GM23248 (cell line): ENCODE measurements around the gene FALEC. TPM values are rescaled to one million over a fixed set of nuclear protein-coding genes. Genes with fewer than 3 reads are reported as not detected.

Experiments used
- DNase-seq: peaks from one replicate; pipeline ENCODE4 v3.0.0-alpha.2; 2015
- H2AFZ ChIP-seq: fragments of 200-600 bp; sonication (generic); 2 replicates; pipeline ENCODE4 v1.6.1; 2016; ENCODE audit warnings: antibody characterized with exemption
- H3F3A ChIP-seq: fragments of 200-600 bp; sonication (generic); 2 replicates; pipeline ENCODE4 v1.6.1; 2016; ENCODE audit warnings: mild to moderate bottlenecking, antibody characterized with exemption, mixed run types; ENCODE audit not compliant: insufficient read depth
- H3K27ac ChIP-seq: fragments of 200-600 bp; sonication (generic); 2 replicates; pipeline ENCODE4 v1.5.1; 2016; ENCODE audit warnings: mild to moderate bottlenecking
- H3K27me3 ChIP-seq: fragments of 200-600 bp; sonication (generic); replicated peaks from 2 replicates; pipeline ENCODE4 v1.6.1; 2016; ENCODE audit warnings: mild to moderate bottlenecking; ENCODE audit not compliant: insufficient read depth
- H3K36me3 ChIP-seq: fragments of 200-600 bp; sonication (generic); 2 replicates; pipeline ENCODE4 v1.6.1; 2016; ENCODE audit warnings: low read depth, mild to moderate bottlenecking
- H3K4me1 ChIP-seq: fragments of 200-600 bp; sonication (generic); 2 replicates; pipeline ENCODE4 v1.6.1; 2016; ENCODE audit warnings: mild to moderate bottlenecking; ENCODE audit not compliant: insufficient read depth
- H3K4me2 ChIP-seq: fragments of 200-600 bp; sonication (generic); one replicate; pipeline ENCODE4 v1.6.1; 2016; ENCODE audit warnings: mild to moderate bottlenecking; ENCODE audit not compliant: unreplicated experiment
- H3K4me3 ChIP-seq: fragments of 200-600 bp; sonication (generic); 2 replicates; pipeline ENCODE4 v1.5.1; 2016; ENCODE audit warnings: mild to moderate bottlenecking
- H3K79me2 ChIP-seq: fragments of 200-600 bp; sonication (generic); 2 replicates; pipeline ENCODE4 v1.6.1; 2016; ENCODE audit warnings: mild to moderate bottlenecking; ENCODE audit not compliant: insufficient read depth
- H3K9ac ChIP-seq: fragments of 200-600 bp; sonication (generic); 2 replicates; pipeline ENCODE4 v1.6.1; 2016; ENCODE audit warnings: mild to moderate bottlenecking
- H3K9me2 ChIP-seq: fragments of 200-600 bp; sonication (generic); 2 replicates; pipeline ENCODE4 v1.6.1; 2016; ENCODE audit warnings: mixed run types, mild to moderate bottlenecking, moderate library complexity; ENCODE audit not compliant: insufficient read depth
- H3K9me3 ChIP-seq: fragments of 200-600 bp; sonication (generic); one replicate; pipeline ENCODE4 v1.6.1; 2017; ENCODE audit warnings: low read depth
- H4K20me1 ChIP-seq: fragments of 200-600 bp; sonication (generic); 2 replicates; pipeline ENCODE4 v1.6.0; 2016; ENCODE audit not compliant: insufficient read depth
- EZH2 ChIP-seq: fragments of 200-600 bp; sonication (generic); IDR thresholded peaks from 2 replicates; pipeline ENCODE4 v1.6.1; 2018; ENCODE audit warnings: antibody characterized with exemption, mild to moderate bottlenecking; ENCODE audit not compliant: insufficient read depth, poor library complexity, severe bottlenecking
- EZH2phosphoT487 ChIP-seq: fragments of 200-600 bp; sonication (generic); IDR thresholded peaks from 2 replicates; pipeline ENCODE4 v1.6.1; 2018; ENCODE audit warnings: antibody characterized with exemption, moderate library complexity, mild to moderate bottlenecking, low read depth; ENCODE audit not compliant: insufficient read depth
- WGBS, 2 experiments: methylation state at CpG; one replicate each; pipeline ENCODE4 v1.1.6; 2015 to 2017; ENCODE audit warnings: low lambda C conversion rate in 2 of 2, low coverage in 1 of 2; ENCODE audit errors: missing lambda C conversion rate in 2 of 2; 5-methylcytosine and 5-hydroxymethylcytosine counted together
- in situ Hi-C: fragments of 300-500 bp; cut with MboI; formaldehyde crosslinking; loops from 2 replicates; pipeline ENCODE4 v1.15.0; 2020
- polyA plus RNA-seq: library from polyadenylated mRNA; unstranded; fragments of >200 nt; fragmentation: Nextera tagmentation; extraction: Ambion mirVana; gene quantifications from 2 replicates; pipeline ENCODE4 v1.2.1, GENCODE V29; 2016
- total RNA-seq: library from RNA; depleted of rRNA; stranded (reverse); fragments of >200 nt; shearing (Covaris generic); gene quantifications from 2 replicates; pipeline ENCODE4 v1.2.3, GENCODE V29; 2014

Gene FALEC
- total and polyA plus RNA-seq, 2 experiments from 2014 or later, result 0.71 TPM; not detected in 1

DNA sequence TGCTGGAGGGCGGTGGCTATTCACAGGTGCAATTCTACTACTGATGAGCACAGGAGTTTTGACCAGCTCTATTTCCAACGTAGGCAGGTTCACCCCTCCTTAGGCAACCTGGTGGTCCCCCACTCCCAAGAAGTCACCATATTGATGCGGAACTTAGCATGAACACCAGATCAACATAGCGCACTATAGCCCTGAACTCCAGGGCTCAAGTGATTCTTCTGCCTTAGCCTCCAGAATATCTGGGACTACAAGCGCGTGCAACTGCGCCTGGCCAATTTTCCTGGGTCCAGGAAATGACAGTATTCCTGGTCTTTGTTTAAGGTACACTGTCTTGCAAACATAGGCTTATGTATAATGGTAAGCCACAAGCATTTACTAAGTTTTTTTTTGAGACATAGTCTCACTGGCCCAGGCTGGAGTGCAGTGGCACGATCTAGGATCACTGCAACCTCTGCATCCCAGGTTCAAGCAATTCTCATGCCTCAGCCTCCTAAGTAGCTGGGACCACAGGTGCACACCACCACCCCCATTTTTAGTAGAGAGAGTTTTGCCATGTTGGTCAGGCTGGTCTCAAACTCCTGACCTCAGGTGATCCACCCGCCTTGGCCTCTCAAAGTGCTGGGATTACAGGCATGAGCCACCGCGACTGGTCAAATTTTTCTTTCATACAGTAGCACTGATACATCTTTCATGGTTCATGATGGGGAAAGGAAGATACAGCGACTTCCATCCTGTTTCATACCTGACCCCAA is 51.2 kb downstream of the FALEC start:
- WGBS, 2 experiments, result 93% methylated on average over 12 of the region's 12 CpGs
- Histone ChIP-seq H3K4me3 (no peak overlapping the region), H3K27me3 (no peaks in the 10 kb centered on the region), H3K9me3 (no peaks in the 10 kb centered on the region), H3K36me3 (peaks cover 10% of the 10 kb centered on the region; the same call in 1 of the 2 replicates), H3K9ac (peak overlapping the region; percentile 84), H3K4me1 (peaks cover 80% of the 10 kb centered on the region), H4K20me1 (no peaks in the 10 kb centered on the region), H2AFZ (no peak overlapping the region), H3K9me2 (no peaks in the 10 kb centered on the region), H3K4me2 (peak overlapping the region; percentile 67), H3F3A (peaks cover 89% of the 10 kb centered on the region), H3K27ac (peak overlapping the region; percentile 100), H3K79me2 (peaks cover 52% of the 10 kb centered on the region)
- no peak for DNase-seq
- in situ Hi-C loops, result loop anchor here (10.0 kb wide), 1 partner anchor 248 kb away; no protein-coding TSS in a partner anchor
- TF ChIP-seq EZH2 (no peak), EZH2phosphoT487 (no peak)

DNA sequence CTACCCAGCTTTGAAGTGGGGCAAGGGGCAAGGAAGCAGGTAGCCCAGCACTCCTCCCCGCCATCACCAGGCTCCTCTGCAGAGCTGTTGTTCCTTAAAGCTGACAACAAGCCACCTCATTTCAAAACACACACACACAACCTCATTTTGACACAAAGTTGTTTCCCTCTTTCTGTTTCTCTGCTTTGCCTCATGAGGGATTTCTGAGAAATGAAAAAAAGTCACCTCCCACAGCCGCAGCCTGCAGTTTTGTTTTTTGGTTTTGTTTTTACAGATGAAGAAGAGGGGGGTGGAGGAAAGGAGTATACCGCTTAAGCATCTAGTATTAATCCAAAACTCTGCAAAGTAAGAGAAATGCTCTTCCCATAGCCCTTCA is 51.8 kb downstream of the FALEC start:
- Histone ChIP-seq H3K27me3 (no peaks in the 10 kb centered on the region), H3F3A (peaks cover 92% of the 10 kb centered on the region), H3K9ac (peak overlapping the region; percentile 84), H3K9me3 (no peaks in the 10 kb centered on the region), H3K9me2 (no peaks in the 10 kb centered on the region), H4K20me1 (no peaks in the 10 kb centered on the region), H3K4me1 (peaks cover 77% of the 10 kb centered on the region), H3K27ac (peak overlapping the region; percentile 100), H3K4me3 (no peak overlapping the region), H3K36me3 (peaks cover 14% of the 10 kb centered on the region; the same call in 1 of the 2 replicates), H3K79me2 (peaks cover 56% of the 10 kb centered on the region), H3K4me2 (peak overlapping the region; percentile 67), H2AFZ (no peak overlapping the region)
- no peak for TF ChIP-seq EZH2phosphoT487
- no peak for TF ChIP-seq EZH2
- WGBS, 2 experiments, result 41 to 46% methylated on average over 3 of the region's 3 CpGs
- in situ Hi-C loops, result loop anchor here (10.0 kb wide), 1 partner anchor 247 kb away; no protein-coding TSS in a partner anchor
- DNase-seq, result peak; percentile 33

- H2AFZ ChIP-seq, result no peak overlapping the region
- peaks cover 21% of the 10 kb centered on the region for H3K36me3 ChIP-seq
- H3K4me1 ChIP-seq, result peaks cover 77% of the 10 kb centered on the region
- H3K79me2 ChIP-seq, result peaks cover 60% of the 10 kb centered on the region
- peaks cover 92% of the 10 kb centered on the region for H3F3A ChIP-seq
- peak; percentile 97 for DNase-seq
- peak overlapping the region; percentile 35 for H3K4me3 ChIP-seq
- H3K9me3 ChIP-seq, result no peaks in the 10 kb centered on the region
- no peaks in the 10 kb centered on the region for H3K9me2 ChIP-seq
- H3K27ac ChIP-seq, result peak overlapping the region; percentile 100
- peak overlapping the region; percentile 84 for H3K9ac ChIP-seq
- H3K4me2 ChIP-seq, result peak overlapping the region; percentile 67
- no peak for TF ChIP-seq EZH2
- TF ChIP-seq EZH2phosphoT487, result no peak
- 3 to 5% methylated on average over 10 of the region's 10 CpGs for WGBS, 2 experiments
- no peaks in the 10 kb centered on the region for H3K27me3 ChIP-seq
- in situ Hi-C loops, result loop anchor here (10.0 kb wide), 1 partner anchor 247 kb away; no protein-coding TSS in a partner anchor
- H4K20me1 ChIP-seq, result no peaks in the 10 kb centered on the region
Measured at GRCh38 chr1:150567717-150568593, 52.4 kb downstream of the FALEC start.

GRCh38 chr1:150568594-150568966 is 53.0 kb downstream of the FALEC start:
- 0 out of 2 replicates have a peak overlapping the region, but pooled peaks have one; percentile 20 for H3K4me3 ChIP-seq
- peaks cover 27% of the 10 kb centered on the region for H3K36me3 ChIP-seq
- H3K4me2 ChIP-seq, result peak overlapping the region; percentile 35
- no peaks in the 10 kb centered on the region for H3K9me2 ChIP-seq
- in situ Hi-C loops, result loop anchor here (10.0 kb wide), 1 partner anchor 246 kb away; no protein-coding TSS in a partner anchor
- no peak overlapping the region for H2AFZ ChIP-seq
- no peak for DNase-seq
- peaks cover 78% of the 10 kb centered on the region for H3K4me1 ChIP-seq
- peaks cover 92% of the 10 kb centered on the region for H3F3A ChIP-seq
- H3K27me3 ChIP-seq, result no peaks in the 10 kb centered on the region
- H4K20me1 ChIP-seq, result no peaks in the 10 kb centered on the region
- H3K9me3 ChIP-seq, result no peaks in the 10 kb centered on the region
- TF ChIP-seq EZH2phosphoT487 (no peak), EZH2 (no peak)
- peaks cover 66% of the 10 kb centered on the region for H3K79me2 ChIP-seq
- peak overlapping the region; percentile 100 for H3K27ac ChIP-seq
- peak overlapping the region; percentile 84 for H3K9ac ChIP-seq
